SK-N-MC (cell line): ENCODE data around the gene PRXL2B.
"Not testable (repeated sequence)": the region's sequence is repeated elsewhere in the genome, so short reads cannot be mapped to it uniquely, and the experiment has no call there.

ENCODE experiments used
- EZH2 ChIP-seq: fragments of 200-600 bp; sonication (generic); IDR thresholded peaks from one replicate; pipeline ENCODE4 v1.6.1; 2017; ENCODE audit warnings: antibody characterized with exemption
- POLR2AphosphoS5 ChIP-seq: IDR thresholded peaks from 2 replicates; pipeline ENCODE4 v1.6.1; 2012; ENCODE audit warnings: mild to moderate bottlenecking, low read depth, low read length, borderline replicate concordance

DNA sequence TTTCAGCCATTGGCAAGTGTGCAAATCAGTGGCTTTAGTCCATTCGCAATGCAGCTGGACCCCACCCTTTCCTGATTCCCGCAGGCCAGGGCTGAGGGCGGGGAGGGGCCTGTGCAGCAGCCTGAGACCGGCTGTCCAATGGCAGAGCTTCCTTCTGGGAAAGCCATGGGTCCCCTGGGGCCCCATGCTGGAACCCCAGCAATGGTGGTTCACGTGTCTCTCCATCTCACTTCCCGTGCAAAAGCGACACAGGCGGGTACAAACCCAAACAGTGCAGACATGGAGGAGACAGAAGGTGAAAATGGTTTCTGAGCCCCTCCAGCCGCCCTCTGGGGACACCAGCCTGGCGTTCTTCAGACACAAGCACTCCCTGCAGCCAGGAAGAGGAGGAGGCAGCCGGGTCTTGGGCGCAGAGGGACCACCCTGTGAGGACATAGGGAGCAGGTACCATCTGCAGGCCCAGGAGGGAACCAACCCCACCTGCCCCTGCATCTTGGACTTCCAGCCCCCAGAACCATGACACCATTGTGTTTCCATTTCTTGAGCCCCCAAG lies 36.2 kb upstream of the PRXL2B start:
- not testable (repeated sequence) for TF ChIP-seq POLR2AphosphoS5, EZH2
